K562 (cell line): Measurements from ENCODE around the gene ITSN2.

Experiments
- BACH1 ChIP-seq: fragments of 200-800 bp; sonication (Bioruptor generic); IDR thresholded peaks from 2 replicates; pipeline ENCODE4 v1.6.1; 2016; ENCODE audit warnings: missing genetic modification characterization, missing compliant biosample characterization
- BRF2 ChIP-seq: IDR thresholded peaks from 3 replicates; pipeline ENCODE4 v1.6.1; 2011; ENCODE audit warnings: borderline replicate concordance, mild to moderate bottlenecking; ENCODE audit not compliant: insufficient read length, insufficient read depth

GRCh38 chr2:24206242-24206641 lies 154.1 kb downstream of the ITSN2 start:
- TF ChIP-seq BRF2 (no peak), BACH1 (tag) (no peak)
